Left lung (tissue), 10 donors: ENCODE data around the gene DGUOK. TPM values are rescaled to one million over a fixed set of nuclear protein-coding genes. Genes with fewer than 3 reads are reported as not detected.

Source experiments
- ATAC-seq: fragments of 200-7000 bp; cut with Tn5 transposase; one replicate; pipeline ENCODE4 v1.9.1; 2020; ENCODE audit warnings: moderate library complexity
- DNase-seq, 4 donors: peaks; one replicate each; pipeline ENCODE4 v3.0.0-alpha.2; 2013 to 2020
- H3K27ac ChIP-seq, 2 donors: fragments of 200-600 bp; sonication (generic) in 1 of 2; one replicate each; pipeline versions ENCODE4 v1.5.0 to v1.8.0; 2020 to 2021
- H3K27me3 ChIP-seq, 2 donors: fragments of 200-600 bp; sonication (generic) in 1 of 2; one replicate each; pipeline versions ENCODE4 v1.5.0 to v1.8.0; 2020 to 2021
- H3K36me3 ChIP-seq, 2 donors: fragments of 200-600 bp; sonication (generic) in 1 of 2; one replicate each; pipeline versions ENCODE4 v1.5.0 to v1.8.0; 2020 to 2021
- H3K4me1 ChIP-seq, 2 donors: fragments of 200-600 bp; one replicate each; pipeline ENCODE4 v1.8.0; 2021
- H3K4me3 ChIP-seq, 2 donors: fragments of 200-600 bp; sonication (generic) in 1 of 2; one replicate each; pipeline versions ENCODE4 v1.5.0 to v1.8.0; 2020 to 2021; ENCODE audit warnings: mild to moderate bottlenecking in 1 of 2
- H3K9me3 ChIP-seq, 2 donors: fragments of 200-600 bp; sonication (generic) in 1 of 2; one replicate each; pipeline versions ENCODE4 v1.5.0 to v1.8.0; 2020 to 2021
- CTCF ChIP-seq, 2 donors: fragments of 200-600 bp; sonication (generic) in 1 of 2; IDR thresholded peaks; one replicate each; pipeline versions ENCODE4 v1.5.0 to v1.8.0; 2021; ENCODE audit warnings: antibody characterized with exemption in 2 of 2
- intact Hi-C, 2 donors: fragments of 100-400 bp; cut with DNase I; formaldehyde crosslinking; loops; one replicate each; pipeline versions ENCODE4 v1.11.2 to v1.14.2; 2022
- polyA plus RNA-seq, 6 donors: library from polyadenylated mRNA; unstranded; fragments of 120-200 nt; gene quantifications; one replicate each; pipeline ENCODE4 v1.2.1, GENCODE V29; 2013; ENCODE audit not compliant: insufficient read length in 6 of 6
- total RNA-seq, 2 donors: library from RNA; stranded (reverse); fragmentation: NEBNext Ultra II Directional; extraction: Animal tissue kit (Norgen Biotek cat#: 25700); gene quantifications; one replicate each; pipeline ENCODE4 v1.2.1, GENCODE V29; 2021
- donor health status: DM: no; HTN: yes; CAD: no.
- donor health status: DM: no; HTN: no; CAD: no.

The DGUOK gene
- total and polyA plus RNA-seq, 8 donors: 32.1 to 64.5 (median 60.3) TPM

GRCh38 chr2:73964223-73964622 lies 37.5 kb downstream of the DGUOK start:
- H3K36me3 ChIP-seq: peaks cover 0 to 10% of the 10 kb centered on the region in 2 donors
- intact Hi-C loops: no loop called here
- no peak overlapping the region for H3K27ac ChIP-seq
- H3K4me3 ChIP-seq: no peak overlapping the region
- peaks cover 0 to 8% of the 10 kb centered on the region in 2 donors for H3K4me1 ChIP-seq
- DNase-seq (no peak), ATAC-seq (no peak)
- no peaks in the 10 kb centered on the region for H3K27me3 ChIP-seq
- no peak for TF ChIP-seq CTCF (IDR thresholded peaks at IDR 0.05)
- peaks cover 0 to 4% of the 10 kb centered on the region in 2 donors for H3K9me3 ChIP-seq

- no peak overlapping the region for H3K27ac ChIP-seq
- peaks cover 0 to 2% of the 10 kb centered on the region in 2 donors for H3K36me3 ChIP-seq
- peaks cover 0 to 16% of the 10 kb centered on the region in 2 donors for H3K4me1 ChIP-seq
- intact Hi-C loops: no loop called here
- no peak for DNase-seq
- no peaks in the 10 kb centered on the region for H3K27me3 ChIP-seq
- TF ChIP-seq CTCF (IDR thresholded peaks at IDR 0.05): no peak
- H3K4me3 ChIP-seq: no peak overlapping the region
- peaks cover 0 to 4% of the 10 kb centered on the region in 2 donors for H3K9me3 ChIP-seq
- no peak for ATAC-seq
These were observed 38.4 kb downstream of the DGUOK start for GRCh38 chr2:73965053-73965452.

GRCh38 chr2:73968357-73968937 lies 41.8 kb downstream of the DGUOK start:
- ATAC-seq: no peak
- no peaks in the 10 kb centered on the region for H3K9me3 ChIP-seq

GRCh38 chr2:73969356-73969755 lies 42.7 kb downstream of the DGUOK start:
- Histone ChIP-seq H3K4me3 (no peak overlapping the region), H3K9me3 (no peaks in the 10 kb centered on the region), H3K27ac (peak overlapping the region in 1 of 2 donors; percentile 76), H3K4me1 (peaks cover 14 to 49% of the 10 kb centered on the region in 2 donors), H3K36me3 (no peaks in the 10 kb centered on the region), H3K27me3 (no peaks in the 10 kb centered on the region)
- ATAC-seq (no peak), DNase-seq (no peak)
- TF ChIP-seq CTCF (IDR thresholded peaks at IDR 0.05): no peak
- intact Hi-C loops: no loop called here

More at GRCh38 chr2:73968357-73968937, 41.8 kb downstream of the DGUOK start:
- Histone ChIP-seq H3K4me3 (no peak overlapping the region), H3K36me3 (no peaks in the 10 kb centered on the region), H3K27me3 (no peaks in the 10 kb centered on the region), H3K4me1 (peaks cover 14 to 49% of the 10 kb centered on the region in 2 donors), H3K27ac (no peak overlapping the region)
- intact Hi-C loops: no loop called here
- no peak for TF ChIP-seq CTCF (IDR thresholded peaks at IDR 0.05)
- DNase-seq: no peak

- H3K36me3 ChIP-seq: no peaks in the 10 kb centered on the region
- TF ChIP-seq CTCF (IDR thresholded peaks at IDR 0.05): no peak
- H3K27me3 ChIP-seq: no peaks in the 10 kb centered on the region
- H3K4me1 ChIP-seq: peaks cover 14 to 49% of the 10 kb centered on the region in 2 donors
- ATAC-seq (peak; percentile 62), DNase-seq (no peak)
- H3K4me3 ChIP-seq: no peak overlapping the region
- H3K27ac ChIP-seq: peak overlapping the region in 1 of 2 donors; percentile 76
- intact Hi-C loops: no loop called here
- no peaks in the 10 kb centered on the region for H3K9me3 ChIP-seq
These were observed 43.6 kb downstream of the DGUOK start for GRCh38 chr2:73970141-73970803.
